ENCODE results near the gene DKC1. TPM values are rescaled to one million over a fixed set of nuclear protein-coding genes. Genes with fewer than 3 reads are reported as not detected.

The DKC1 gene
- total and polyA plus RNA-seq, 2 experiments from 2014 or later: 120 to 165 TPM

DNA sequence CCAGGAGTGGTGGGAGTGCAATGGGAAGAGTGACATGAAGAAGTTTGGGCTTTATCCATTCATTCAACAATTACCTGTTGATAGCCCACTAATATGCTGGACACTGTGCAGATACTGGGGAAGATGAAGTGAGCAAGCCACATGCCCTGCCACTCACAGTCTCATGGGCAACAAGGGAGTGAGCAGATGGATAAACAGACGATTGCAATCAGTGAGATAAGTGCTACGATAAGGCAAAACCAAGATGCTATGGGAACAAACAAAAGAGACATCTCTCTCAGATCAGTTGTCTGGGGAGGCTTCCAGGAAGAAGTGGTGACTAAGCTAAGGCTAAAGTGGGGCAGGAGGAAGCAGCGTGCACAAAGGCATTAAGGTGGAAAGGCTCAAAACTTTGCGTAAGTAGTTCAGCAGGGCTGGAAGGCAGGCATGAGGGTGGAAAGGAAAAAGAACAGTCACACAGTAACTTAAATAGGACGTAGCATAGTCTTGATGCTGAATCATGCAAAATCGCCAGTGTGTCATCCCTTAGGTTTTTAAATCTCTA, 43.5 kb upstream of the DKC1 start:
- no peak overlapping the region for H3K4me3 ChIP-seq
- no peak overlapping the region for H2AFZ ChIP-seq
- H3K4me1 Mint-ChIP-seq: peaks cover 2% of the 10 kb centered on the region; the same call in 1 of the 3 replicates
- H3K27ac Mint-ChIP-seq: no peak overlapping the region
- TF ChIP-seq CREB1 (CRISPR knock-in tag; IDR thresholded peaks at IDR 0.05; ENCODE audit: low read depth) (no peak), EZH2 (IDR thresholded peaks at IDR 0.05; ENCODE audit: low read depth, unreplicated experiment) (no peak)
- TF ChIP-seq, protein P1, sequence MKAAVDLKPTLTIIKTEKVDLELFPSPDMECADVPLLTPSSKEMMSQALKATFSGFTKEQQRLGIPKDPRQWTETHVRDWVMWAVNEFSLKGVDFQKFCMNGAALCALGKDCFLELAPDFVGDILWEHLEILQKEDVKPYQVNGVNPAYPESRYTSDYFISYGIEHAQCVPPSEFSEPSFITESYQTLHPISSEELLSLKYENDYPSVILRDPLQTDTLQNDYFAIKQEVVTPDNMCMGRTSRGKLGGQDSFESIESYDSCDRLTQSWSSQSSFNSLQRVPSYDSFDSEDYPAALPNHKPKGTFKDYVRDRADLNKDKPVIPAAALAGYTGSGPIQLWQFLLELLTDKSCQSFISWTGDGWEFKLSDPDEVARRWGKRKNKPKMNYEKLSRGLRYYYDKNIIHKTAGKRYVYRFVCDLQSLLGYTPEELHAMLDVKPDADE (IDR thresholded peaks at IDR 0.05): no peak
- no peak overlapping the region for H3K4me2 ChIP-seq
- no peaks in the 10 kb centered on the region for H3K36me3 Mint-ChIP-seq (ENCODE audit: low read depth)
- no peaks in the 10 kb centered on the region for H3K9me2 ChIP-seq (ENCODE audit: insufficient read depth)
- ATAC-seq: no peak
- H3K27me3 Mint-ChIP-seq (ENCODE audit: insufficient read depth, low read depth, poor library complexity): peaks cover 6% of the 10 kb centered on the region
- H3F3A ChIP-seq (replicated peaks; ENCODE audit: low read depth): no peaks in the 10 kb centered on the region
- H4K20me1 ChIP-seq (replicated peaks; ENCODE audit: insufficient read depth): no peaks in the 10 kb centered on the region
- H3K9me3 Mint-ChIP-seq: no peaks in the 10 kb centered on the region; the same call in 1 of the 3 replicates
- H3K36me3 ChIP-seq (ENCODE audit: insufficient read depth): no peaks in the 10 kb centered on the region
- no peaks in the 10 kb centered on the region for H3K4me1 ChIP-seq (ENCODE audit: insufficient read depth)
- no peak overlapping the region for H3K4me3 Mint-ChIP-seq
- H3K79me2 ChIP-seq (replicated peaks; ENCODE audit: insufficient read depth): no peaks in the 10 kb centered on the region
- no peak overlapping the region for H3K27ac ChIP-seq (ENCODE audit: low read depth)
- no peaks in the 10 kb centered on the region for H3K27me3 ChIP-seq (ENCODE audit: insufficient read depth)
- no peak for DNase-seq (ENCODE audit: low spot score)

DNA sequence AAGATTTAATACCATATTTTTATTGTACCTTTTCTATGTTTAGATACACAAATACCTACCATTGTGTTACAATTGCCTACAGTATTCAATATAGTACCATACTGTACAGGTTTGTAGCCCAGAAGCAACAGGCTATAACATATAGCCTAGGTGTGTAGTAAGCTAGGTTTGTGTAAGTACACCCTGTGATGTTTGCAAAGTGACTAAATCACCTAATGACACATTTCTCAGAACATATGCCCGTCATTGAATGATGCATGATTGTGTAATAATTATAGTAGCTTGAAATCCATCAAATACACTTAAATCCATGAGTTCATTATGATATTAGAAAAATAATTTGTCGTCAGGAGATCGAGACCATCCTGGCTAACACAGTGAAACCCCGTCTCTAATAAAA, 42.6 kb upstream of the DKC1 start:
- no peaks in the 10 kb centered on the region for H3K79me2 ChIP-seq (replicated peaks; ENCODE audit: insufficient read depth)
- H3F3A ChIP-seq (replicated peaks; ENCODE audit: low read depth): no peaks in the 10 kb centered on the region
- H3K4me3 ChIP-seq: no peak overlapping the region
- no peaks in the 10 kb centered on the region for H3K36me3 Mint-ChIP-seq (ENCODE audit: low read depth)
- no peak overlapping the region for H2AFZ ChIP-seq
- no peaks in the 10 kb centered on the region for H3K9me2 ChIP-seq (ENCODE audit: insufficient read depth)
- no peak overlapping the region for H3K27ac ChIP-seq (ENCODE audit: low read depth)
- no peaks in the 10 kb centered on the region for H3K36me3 ChIP-seq (ENCODE audit: insufficient read depth)
- no peaks in the 10 kb centered on the region for H3K4me1 ChIP-seq (ENCODE audit: insufficient read depth)
- DNase-seq (ENCODE audit: low spot score) (no peak), ATAC-seq (no peak)
- no peaks in the 10 kb centered on the region for H3K27me3 ChIP-seq (ENCODE audit: insufficient read depth)
- H4K20me1 ChIP-seq (replicated peaks; ENCODE audit: insufficient read depth): no peaks in the 10 kb centered on the region
- no peaks in the 10 kb centered on the region; the same call in 1 of the 3 replicates for H3K9me3 Mint-ChIP-seq
- peaks cover 2% of the 10 kb centered on the region; the same call in 1 of the 3 replicates for H3K4me1 Mint-ChIP-seq
- H3K27me3 Mint-ChIP-seq (ENCODE audit: insufficient read depth, low read depth, poor library complexity): peaks cover 6% of the 10 kb centered on the region
- H3K4me3 Mint-ChIP-seq: no peak overlapping the region
- H3K27ac Mint-ChIP-seq: no peak overlapping the region
- no peak overlapping the region for H3K4me2 ChIP-seq
- TF ChIP-seq JUNB (IDR thresholded peaks at IDR 0.05; ENCODE audit: unreplicated experiment) (no peak), ZNF331 (CRISPR knock-in tag; IDR thresholded peaks at IDR 0.05; ENCODE audit: low read depth) (no peak), STAT1 (IDR thresholded peaks at IDR 0.05; ENCODE audit: unreplicated experiment) (no peak), POLR2AphosphoS5 (IDR thresholded peaks at IDR 0.05; ENCODE audit: low read depth) (no peak), CREB1 (CRISPR knock-in tag; IDR thresholded peaks at IDR 0.05; ENCODE audit: low read depth) (no peak), EZH2 (IDR thresholded peaks at IDR 0.05; ENCODE audit: low read depth, unreplicated experiment) (no peak), EZH2phosphoT487 (IDR thresholded peaks at IDR 0.05; ENCODE audit: unreplicated experiment) (no peak), NANOG (IDR thresholded peaks at IDR 0.05; ENCODE audit: borderline replicate concordance) (no peak)
- TF ChIP-seq, protein P2, sequence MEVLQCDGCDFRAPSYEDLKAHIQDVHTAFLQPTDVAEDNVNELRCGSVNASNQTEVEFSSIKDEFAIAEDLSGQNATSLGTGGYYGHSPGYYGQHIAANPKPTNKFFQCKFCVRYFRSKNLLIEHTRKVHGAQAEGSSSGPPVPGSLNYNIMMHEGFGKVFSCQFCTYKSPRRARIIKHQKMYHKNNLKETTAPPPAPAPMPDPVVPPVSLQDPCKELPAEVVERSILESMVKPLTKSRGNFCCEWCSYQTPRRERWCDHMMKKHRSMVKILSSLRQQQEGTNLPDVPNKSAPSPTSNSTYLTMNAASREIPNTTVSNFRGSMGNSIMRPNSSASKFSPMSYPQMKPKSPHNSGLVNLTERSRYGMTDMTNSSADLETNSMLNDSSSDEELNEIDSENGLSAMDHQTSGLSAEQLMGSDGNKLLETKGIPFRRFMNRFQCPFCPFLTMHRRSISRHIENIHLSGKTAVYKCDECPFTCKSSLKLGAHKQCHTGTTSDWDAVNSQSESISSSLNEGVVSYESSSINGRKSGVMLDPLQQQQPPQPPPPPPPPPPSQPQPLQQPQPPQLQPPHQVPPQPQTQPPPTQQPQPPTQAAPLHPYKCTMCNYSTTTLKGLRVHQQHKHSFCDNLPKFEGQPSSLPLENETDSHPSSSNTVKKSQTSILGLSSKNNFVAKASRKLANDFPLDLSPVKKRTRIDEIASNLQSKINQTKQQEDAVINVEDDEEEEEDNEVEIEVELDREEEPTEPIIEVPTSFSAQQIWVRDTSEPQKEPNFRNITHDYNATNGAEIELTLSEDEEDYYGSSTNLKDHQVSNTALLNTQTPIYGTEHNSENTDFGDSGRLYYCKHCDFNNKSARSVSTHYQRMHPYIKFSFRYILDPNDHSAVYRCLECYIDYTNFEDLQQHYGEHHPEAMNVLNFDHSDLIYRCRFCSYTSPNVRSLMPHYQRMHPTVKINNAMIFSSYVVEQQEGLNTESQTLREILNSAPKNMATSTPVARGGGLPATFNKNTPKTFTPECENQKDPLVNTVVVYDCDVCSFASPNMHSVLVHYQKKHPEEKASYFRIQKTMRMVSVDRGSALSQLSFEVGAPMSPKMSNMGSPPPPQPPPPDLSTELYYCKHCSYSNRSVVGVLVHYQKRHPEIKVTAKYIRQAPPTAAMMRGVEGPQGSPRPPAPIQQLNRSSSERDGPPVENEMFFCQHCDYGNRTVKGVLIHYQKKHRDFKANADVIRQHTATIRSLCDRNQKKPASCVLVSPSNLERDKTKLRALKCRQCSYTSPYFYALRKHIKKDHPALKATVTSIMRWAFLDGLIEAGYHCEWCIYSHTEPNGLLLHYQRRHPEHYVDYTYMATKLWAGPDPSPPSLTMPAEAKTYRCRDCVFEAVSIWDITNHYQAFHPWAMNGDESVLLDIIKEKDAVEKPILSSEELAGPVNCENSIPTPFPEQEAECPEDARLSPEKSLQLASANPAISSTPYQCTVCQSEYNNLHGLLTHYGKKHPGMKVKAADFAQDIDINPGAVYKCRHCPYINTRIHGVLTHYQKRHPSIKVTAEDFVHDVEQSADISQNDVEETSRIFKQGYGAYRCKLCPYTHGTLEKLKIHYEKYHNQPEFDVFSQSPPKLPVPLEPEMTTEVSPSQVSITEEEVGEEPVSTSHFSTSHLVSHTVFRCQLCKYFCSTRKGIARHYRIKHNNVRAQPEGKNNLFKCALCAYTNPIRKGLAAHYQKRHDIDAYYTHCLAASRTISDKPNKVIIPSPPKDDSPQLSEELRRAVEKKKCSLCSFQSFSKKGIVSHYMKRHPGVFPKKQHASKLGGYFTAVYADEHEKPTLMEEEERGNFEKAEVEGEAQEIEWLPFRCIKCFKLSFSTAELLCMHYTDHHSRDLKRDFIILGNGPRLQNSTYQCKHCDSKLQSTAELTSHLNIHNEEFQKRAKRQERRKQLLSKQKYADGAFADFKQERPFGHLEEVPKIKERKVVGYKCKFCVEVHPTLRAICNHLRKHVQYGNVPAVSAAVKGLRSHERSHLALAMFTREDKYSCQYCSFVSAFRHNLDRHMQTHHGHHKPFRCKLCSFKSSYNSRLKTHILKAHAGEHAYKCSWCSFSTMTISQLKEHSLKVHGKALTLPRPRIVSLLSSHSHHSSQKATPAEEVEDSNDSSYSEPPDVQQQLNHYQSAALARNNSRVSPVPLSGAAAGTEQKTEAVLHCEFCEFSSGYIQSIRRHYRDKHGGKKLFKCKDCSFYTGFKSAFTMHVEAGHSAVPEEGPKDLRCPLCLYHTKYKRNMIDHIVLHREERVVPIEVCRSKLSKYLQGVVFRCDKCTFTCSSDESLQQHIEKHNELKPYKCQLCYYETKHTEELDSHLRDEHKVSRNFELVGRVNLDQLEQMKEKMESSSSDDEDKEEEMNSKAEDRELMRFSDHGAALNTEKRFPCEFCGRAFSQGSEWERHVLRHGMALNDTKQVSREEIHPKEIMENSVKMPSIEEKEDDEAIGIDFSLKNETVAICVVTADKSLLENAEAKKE (CRISPR knock-in tag; IDR thresholded peaks at IDR 0.05): no peak
- TF ChIP-seq, protein P1 (IDR thresholded peaks at IDR 0.05): no peak

Data from GM23338 (cell line).